HG03521 (cell line): Measurements from ENCODE around the gene CRYBB2.
"Not testable (repeated sequence)": the region's sequence is repeated elsewhere in the genome, so short reads cannot be mapped to it uniquely, and the experiment has no call there.

Experiments used
- ATAC-seq: cut with Tn5 transposase; IDR thresholded peaks from one replicate; pipeline ENCODE4 v1.9.1; 2021; ENCODE audit warnings: mild to moderate bottlenecking, moderate library complexity; ENCODE audit not compliant: unreplicated experiment

Gene CRYBB2

DNA sequence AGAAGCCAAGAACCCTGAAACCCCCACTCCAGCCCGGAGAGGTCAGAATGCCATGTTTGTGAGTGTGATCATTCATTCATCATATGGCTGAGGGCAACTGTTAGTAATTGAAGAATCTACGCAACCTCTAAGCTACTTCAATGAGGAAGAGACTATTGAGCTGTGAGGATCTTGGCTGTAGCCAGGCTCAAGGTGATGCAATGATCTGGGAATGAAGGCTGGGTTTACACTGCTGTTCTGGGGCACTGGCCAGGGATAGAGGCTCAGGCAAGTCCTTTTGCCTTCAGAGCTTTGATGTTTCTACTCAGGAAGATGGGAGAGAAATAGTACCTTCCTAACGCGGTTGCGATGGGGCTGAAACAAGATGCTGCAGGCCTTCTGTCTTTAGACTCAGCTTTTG lies 12.9 kb downstream of the CRYBB2 start:
- no peak for ATAC-seq

GRCh38 chr22:25233706-25234105 lies 14.3 kb downstream of the CRYBB2 start:
- ATAC-seq: not testable (repeated sequence)

DNA sequence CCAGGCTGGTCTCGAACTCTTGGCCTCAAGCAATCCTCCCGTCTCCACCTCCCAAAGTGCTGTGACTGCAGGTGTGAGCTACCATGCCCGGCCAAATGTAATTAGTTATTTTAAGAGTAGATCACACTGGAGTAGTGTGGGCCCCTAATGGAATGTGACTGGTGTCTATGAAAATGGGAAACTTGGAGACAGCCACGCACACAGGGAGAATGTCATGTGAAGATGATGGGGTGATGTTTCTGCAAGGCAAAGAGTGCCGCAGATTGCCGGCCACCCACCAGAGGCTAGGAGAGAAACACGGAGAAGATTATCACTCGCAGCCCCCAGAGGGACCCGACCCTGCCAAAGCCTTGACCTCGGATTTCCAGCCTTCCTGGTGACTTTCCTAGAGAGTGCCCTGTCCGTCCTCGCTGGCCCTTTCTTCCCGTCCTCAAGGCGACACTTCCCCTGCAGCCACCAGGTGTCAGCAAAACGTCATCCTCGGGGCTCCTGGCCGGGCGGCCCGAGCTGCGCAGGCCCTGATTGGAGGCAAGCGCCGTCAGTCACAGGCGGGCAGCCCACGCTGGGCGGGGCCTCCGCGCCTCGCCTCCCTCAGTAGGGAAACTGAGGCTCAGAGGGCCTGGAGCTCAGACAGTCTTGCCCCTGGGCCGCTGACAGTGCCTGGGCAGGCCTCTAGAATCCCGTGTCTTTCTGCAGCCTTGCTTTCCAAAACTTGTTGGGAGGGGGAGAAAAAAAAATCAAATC lies 16.3 kb downstream of the CRYBB2 start:
- peak; percentile 61 for ATAC-seq

DNA sequence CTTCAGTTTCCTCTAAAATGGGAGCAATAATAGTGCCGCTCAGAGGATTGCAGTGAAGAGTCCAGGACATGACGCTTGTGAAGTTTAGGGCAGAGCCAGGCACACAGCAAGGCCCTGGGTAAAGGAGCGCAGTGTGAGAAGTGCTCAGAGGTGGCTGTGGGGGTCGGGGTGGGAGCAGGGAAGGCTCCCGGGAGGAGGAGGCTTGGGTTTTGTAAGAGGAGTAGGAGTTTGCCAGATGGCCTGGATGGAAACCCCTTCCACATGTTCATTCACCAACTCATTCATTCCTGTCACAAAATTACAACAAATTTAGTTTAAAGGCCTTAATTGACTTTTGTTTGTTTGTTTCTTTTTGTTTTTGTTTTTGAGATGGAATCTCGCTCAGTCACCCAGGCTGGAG lies 17.0 kb downstream of the CRYBB2 start:
- ATAC-seq: no peak

DNA sequence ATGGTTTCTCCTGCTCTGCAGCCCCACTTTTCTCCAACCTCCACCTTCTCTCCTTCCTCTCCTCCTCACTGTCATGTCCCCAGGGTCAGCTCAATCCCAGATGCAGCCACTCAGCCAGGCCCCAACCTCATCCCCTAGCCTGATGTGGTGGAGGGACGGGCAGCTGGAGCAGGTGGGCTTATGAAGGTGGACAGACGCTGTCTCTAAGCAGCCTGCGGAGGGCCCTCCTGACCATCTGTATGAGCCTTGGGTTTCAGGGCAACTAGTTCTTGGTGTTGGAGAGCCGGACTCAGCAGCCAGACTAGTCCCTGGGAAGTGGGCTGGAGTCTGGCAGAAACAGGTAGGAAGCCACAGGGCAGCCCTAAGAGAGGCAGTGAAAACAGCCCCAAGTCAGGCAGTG lies 18.1 kb downstream of the CRYBB2 start:
- no peak for ATAC-seq

DNA sequence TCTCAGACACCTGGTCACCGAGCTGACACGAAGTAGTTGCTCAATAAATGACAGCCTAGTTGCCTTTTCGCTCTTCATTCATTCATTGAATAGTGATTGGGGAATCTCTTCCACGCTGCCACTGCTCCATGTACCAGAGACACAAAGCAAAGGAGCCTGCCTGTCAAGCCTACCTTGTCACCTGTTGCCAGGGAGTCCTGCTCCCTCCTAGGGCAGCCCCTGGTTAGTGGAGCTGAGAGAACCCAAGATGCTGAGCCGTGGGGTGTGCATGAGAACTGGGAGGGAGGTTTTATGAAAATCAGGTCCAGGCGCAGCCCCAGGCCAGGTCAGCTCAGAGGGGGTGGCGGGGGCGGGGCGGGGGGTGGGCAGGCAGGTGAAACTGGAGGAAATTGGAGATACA lies 18.6 kb downstream of the CRYBB2 start:
- ATAC-seq: not testable (repeated sequence)

DNA sequence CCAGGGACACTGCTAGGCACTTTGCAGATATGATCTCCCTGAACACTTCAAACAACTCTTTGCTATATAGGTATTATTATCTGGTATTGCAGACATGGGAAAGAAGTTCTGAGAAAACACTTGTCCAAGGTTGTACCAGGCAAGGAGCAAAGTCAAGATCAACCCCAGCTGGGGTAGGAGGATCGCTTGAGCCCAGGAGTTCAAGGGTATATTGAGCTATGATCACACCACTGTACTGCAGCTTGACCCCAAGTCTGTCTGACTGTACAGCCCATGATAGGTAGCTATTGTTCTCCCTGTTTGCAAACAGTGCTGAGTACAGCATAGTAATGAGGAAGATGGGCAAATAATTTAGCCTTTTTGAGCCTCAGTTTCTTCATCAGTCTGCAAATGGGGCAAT lies 35.7 kb downstream of the CRYBB2 start:
- ATAC-seq: not testable (repeated sequence)

DNA sequence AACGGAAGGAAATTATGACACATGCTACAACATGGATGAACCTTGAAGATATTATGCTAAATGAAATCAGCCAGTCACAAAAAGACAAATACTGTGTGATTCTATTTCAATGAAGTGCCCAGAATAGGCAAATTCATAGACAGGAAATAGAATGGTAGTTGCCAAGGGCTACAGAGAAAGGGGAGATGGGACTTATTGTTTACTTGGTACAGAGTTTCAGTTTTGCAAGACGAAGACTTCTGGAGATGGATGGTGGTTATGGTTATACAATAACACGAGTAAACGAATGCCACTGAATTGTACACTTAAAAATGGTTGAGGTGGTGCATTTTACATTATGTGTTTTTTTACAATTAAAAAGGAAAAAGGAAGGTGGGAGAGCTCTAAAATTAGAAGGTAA lies 48.1 kb downstream of the CRYBB2 start:
- not testable (repeated sequence) for ATAC-seq

DNA sequence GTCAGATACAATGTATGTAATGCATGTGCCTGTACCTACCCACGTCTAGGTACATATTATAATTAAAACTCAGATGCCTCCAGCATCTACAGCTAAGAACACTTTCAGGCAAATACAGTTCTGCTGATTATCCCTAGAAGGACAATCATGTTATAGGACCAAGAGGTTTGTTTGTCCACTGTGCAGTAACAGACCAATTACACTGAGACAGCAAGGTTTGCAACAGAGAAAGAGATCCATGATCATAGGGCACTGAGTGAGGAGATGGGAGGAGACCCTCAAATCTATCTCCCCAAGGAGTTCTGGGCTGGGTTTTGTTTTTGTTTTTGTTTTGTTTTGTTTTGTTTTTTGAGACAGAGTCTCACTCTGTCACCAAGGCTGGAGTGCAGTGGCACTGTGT lies 49.5 kb downstream of the CRYBB2 start:
- ATAC-seq: not testable (repeated sequence)

GRCh38 chr22:25270061-25270460 lies 50.6 kb downstream of the CRYBB2 start:
- not testable (repeated sequence) for ATAC-seq

GRCh38 chr22:25273231-25273630 lies 53.8 kb downstream of the CRYBB2 start:
- not testable (repeated sequence) for ATAC-seq

- ATAC-seq: not testable (repeated sequence)
Measured at GRCh38 chr22:25273928-25274327, 54.5 kb downstream of the CRYBB2 start.

DNA sequence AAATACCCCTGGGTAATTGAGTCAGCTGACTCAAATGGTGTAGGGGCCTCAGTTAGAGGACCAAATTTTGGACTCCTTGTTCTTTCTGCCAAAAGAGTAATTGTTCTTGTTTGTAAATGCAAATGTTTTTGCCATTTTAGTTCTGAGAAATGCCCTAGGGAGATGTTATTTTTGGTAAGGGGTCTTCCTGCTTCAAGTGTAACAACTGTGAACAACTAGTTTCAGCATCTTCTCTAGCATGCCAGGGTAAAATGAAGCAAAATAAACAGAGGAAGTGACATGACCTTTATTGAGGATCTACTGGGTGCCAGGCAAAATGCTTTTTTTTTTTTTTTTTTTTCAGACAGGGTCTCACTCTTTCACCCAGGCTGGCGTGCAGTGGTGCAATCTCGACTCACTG lies 60.7 kb downstream of the CRYBB2 start:
- ATAC-seq: not testable (repeated sequence)
